Measurements from ENCODE around the gene CHST13. TPM values are rescaled to one million over a fixed set of nuclear protein-coding genes. Genes with fewer than 3 reads are reported as not detected.
A peak's percentile ranks its signal among the peaks of the same experiment; 100 is the strongest.
"Not testable (repeated sequence)": the region's sequence is repeated elsewhere in the genome, so short reads cannot be mapped to it uniquely, and the experiment has no call there.

Gene CHST13
- total RNA-seq, 1 experiment from 2014 or later = not detected

DNA sequence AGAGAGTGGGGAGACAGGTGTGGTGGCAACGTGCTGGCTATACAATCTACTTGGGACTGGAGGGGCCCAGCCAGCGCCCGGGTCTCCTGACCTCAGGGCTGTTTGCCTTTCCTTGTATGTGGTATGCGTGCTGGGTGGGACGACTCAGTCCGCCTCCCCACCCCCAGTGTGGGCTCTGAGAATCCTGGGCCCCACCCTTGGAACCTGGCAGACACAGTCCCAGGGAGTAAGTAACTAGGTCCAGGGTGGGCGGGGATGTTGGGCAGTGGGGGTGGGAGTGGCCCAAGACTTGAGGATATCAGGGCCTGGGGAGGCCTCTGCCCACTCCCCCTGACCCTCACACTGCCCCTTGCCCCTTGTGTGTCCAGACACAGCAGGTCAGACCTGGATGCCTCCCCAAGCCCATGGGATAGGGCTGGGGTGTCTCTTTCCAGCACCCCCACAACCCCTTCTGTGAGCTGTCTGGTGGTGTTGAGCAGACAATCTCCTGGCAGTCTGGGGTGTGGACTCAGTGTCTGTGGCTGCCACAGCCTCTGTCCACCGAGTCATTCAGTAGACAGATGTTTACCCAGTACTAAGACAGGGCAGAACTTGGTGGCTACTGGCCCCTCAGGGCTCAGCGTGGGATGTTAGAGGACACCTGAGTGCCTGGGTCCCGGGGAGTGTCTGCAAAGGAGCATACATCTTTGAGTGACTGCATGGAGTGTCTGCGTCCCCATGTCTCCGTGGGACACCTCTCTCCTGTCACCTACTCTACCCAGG, 1.3 kb downstream of the CHST13 start:
- DNase-seq (ENCODE audit: low read depth) = no peak

DNA sequence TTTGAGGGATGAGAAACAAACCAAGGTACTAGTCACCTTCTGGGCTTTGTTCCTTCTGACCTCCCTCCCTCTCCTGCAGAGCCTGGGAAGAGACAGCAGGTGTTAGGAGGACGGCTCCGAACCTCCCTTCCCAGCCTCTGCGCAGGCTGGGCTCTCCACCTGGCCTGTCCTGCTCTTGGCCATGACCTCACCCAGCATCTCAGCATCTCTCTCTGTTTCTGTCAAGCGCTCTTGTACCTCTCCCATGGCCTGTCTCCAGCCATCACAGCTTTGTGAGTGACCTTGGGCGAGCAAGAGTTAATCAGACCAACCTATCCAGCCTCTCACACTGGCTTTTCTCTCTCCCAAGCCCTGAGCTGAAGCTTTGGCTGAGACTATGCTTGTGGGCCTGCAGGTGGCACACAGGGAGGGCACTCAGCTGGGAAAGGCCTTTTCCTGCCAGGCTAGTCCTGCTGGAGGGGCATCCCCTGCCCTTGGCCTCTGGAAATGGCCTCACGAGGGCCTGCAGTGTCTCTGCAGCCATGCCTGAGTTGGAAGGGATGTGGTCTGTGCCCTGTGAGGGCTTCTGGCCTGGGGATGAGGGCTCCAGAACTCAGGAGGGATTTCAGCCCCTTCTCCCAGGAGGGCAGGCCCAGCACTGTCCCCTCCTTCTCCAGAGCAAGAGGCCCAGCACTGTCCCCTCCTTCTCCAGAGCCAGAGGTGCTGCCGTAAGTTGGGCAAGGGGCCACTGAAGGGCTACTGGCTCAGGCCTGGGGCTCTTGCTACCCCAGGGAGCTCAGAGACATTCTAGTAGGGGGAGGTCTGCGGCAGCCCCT, 2.1 kb downstream of the CHST13 start:
- no peak for DNase-seq (ENCODE audit: low read depth)

DNA sequence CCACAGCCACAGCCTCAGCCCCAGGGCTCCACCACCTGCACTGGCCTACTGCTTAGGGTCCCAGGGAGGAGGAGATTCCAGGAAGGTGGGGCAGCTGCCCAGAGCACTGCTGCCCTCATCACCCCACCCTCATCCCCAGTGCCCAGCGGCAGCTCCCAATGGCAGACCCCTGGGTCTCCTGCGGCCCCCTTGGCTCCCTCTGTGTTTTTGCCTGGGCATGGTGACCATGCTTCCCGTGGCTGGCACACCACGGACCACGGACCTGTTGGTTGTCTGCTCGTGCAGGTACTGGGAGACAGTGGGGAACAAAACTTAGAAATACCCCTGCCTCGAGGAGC, 2.7 kb downstream of the CHST13 start:
- DNase-seq (ENCODE audit: low read depth) = no peak

DNA sequence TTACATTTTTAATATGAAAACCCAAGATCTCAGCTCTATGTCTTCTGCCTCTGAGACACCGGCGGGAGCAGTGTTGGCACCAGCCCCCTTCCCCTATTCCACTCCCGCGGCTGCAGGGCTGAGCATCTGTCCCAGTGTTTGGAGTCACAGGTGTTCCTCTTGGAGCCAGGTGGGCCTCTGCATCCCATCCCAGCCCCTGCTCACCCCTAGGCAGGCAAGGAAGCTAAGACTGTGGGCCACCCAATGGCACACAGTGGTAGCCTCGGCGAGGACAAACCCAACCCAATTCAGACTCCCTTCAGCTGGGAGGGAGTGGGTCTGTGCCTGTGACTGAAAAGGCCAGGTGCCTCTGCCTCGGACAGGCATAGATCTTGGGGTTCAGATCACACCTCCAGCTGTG, 3.1 kb downstream of the CHST13 start:
- no peak for DNase-seq (ENCODE audit: low read depth)

DNA sequence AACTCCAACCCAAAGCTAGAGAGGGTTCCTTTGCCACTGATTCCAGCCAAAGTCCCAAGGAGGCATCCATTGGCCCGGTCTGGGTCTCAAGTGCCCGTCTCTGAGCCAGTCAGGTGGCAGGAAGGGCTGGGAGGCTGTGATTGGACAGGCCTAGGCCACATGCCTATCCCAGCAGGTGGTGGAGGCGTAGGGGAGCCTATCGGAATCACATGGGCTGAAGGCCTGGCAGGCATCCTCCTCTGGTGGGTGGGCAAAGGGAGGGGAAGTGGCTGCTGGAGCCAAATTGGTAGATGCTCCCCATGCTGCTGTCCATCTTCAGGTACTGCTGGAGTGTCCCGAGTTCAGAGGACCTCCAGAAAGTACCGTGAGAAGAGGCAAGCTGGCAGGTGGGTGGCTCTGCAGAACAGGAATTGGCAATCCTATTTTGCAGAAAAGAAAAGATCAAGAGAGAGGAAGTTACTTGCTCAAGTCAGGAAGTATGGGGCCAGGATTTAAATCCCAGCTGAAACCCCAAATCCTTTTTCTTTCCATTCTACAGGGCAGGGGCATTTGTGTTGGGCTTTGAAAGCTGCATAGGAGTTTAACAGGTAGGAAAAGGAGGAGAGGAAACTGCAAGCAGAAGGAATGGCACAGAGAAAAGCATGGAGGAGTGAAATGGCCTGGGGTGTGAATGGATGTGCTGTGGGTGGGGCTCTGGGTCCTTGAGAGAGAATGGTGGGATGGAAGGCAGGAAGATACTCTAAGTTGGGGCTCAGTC, 3.7 kb downstream of the CHST13 start:
- no peak for DNase-seq (ENCODE audit: low read depth)

DNA sequence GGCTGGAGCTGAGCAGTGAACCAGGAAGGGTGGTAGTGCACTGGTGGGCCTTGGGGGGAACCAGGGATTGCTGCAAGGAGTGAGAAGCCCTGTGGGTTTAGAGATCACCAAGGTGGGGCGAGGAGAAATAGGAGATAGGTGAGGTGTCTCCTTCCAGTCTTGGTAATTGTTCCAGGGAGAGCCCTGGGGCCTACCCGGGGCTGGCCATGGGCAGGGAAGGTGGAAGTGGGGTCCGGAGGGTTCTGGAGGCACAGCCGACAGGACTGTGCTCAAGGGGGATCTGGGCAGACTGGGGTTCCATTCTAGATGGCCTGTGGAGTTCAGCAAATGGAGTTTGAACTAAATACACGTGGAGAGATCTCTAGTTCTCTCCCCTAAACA, 4.5 kb downstream of the CHST13 start:
- no peak for DNase-seq (ENCODE audit: low read depth)

DNA sequence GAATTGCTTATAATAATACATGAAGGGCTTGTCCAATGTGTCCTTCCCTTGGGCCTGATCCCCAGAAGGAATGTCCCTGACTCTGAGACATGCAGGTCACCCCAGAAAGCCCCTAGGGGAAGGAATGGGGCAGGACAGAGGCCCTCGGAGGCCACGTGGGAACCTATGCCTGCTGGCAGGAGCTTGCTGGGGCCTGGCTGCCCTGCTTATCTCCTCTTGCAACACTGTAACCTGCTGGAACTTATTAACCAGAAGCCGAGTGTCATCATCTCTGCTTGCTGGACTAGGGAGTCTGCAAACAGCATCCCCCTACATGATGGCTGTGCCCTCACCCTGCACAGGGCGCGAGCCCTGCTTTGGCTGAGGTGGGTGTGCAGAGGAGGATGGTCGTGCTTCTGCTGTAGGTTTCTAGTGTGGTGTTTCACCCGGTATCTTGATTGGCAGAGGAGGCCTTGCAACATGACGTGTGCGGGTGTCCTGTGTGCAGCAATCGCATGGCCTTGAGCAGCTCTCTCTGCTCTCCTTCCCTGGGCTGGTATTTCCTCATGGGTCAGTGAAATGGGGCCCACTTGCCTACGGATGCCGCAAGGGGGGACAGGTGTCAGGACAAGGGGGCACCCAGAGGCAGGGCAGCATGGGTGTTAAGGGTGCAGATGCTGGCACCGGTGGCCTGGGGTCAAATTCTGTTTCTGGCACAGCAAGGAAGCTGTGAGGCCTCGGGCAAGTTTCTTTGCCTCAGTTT, 5.0 kb downstream of the CHST13 start:
- DNase-seq (ENCODE audit: low read depth) = no peak

DNA sequence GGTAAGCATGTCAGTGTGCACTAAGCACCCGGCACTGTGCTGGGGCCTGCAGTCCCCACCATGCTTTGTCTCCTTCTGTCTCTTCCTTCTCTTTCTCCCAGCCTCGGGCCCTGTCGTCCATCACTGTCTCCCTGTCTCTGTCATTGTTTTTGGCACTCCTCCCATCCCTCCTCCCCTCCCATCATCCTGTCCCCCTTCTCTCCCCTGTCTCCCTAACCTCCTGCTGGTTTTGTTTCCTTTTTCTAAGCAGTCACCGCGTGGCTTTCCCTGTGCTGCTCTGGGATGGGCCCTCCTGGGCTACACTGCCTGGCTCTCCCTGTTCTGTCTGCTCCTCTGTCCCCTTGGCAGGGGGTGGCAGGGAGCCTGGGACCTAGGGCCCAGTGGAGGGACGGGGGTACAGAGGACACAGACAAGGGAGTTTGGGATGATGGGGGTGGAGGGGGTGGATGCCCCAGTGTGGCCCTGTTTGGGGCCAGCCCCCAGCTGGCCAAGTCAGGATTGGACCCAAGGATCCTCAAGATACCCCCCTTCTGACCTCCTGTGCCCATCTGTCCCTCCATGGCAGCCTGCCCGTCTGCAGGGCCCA, 5.7 kb downstream of the CHST13 start:
- no peak for DNase-seq (ENCODE audit: low read depth)

DNA sequence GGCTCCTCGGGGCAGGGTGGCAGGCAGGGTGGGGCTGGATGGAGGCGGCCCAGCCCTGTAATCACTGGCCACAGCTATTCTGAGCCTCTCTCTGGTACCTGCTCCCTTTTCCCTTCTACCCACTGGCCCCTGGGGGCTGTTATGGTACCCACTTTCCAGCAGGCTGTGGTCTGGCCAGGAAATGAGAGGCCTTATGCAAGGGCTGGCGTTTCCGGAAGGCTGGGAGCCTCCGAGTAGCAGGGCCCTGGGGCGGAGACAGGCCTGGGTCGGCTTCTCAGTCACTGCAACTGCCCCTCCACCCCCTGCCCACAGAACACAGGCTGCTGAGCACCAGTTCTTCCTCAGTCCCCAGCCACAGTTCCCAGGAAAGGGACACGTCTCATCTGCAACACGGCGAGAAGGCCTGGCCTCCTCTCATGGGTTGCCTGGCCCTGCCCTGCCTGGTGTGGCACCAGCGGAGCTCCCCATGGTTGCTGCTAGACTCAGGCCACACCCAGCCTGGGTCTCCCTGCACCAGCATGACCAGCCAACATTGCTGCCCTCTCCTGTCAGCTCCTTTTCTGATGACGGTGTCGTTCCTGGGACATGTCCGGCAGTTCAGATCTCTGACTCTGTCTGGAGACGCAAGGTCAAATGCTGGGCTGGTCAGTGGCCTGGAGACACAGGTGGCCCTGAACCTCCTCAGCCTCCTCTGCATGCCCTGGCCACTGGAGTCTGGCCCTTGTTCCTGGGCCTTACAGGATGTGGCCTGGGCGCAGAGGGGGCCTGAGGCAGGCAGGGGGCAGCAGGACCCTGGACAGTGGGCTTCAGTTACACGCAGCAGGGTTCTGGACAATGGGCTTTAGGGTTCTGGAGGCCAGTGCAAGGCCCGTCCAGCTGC, 6.5 kb downstream of the CHST13 start:
- DNase-seq (ENCODE audit: low read depth) = peak; percentile 40

DNA sequence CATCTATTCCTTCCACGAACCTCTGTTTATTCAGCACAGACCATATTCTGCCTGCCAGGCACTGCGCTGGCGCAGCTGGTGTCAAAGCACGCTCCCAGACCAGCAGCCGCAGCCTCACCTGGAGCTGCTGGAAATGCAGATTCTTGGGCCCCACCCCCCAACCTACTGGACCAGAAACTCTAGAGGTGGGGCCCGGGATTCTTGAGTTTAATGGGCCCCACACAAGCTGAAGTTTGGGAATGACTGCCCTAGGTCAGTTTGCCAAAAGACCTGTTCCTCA, 7.0 kb downstream of the CHST13 start:
- DNase-seq (ENCODE audit: low read depth) = no peak

DNA sequence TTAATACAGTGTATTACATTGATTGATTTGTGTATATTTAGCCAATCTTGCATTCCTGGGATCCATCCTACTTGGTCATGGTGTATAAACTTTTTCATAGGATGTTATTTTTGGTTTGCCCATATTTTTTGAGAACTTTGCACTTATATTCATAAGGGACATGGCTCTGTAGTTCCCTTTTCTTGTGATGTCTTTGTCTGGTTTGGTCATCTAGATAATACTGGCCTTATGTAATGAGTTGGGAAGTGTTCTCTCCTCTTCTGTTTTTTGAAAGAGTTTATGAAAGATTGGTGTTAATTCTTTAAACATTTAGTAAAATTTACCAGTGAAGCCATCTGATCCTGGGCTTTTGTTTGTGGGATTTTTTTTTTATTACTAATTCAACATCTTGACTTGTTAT, 9.6 kb downstream of the CHST13 start:
- no peak for DNase-seq (ENCODE audit: low read depth)

DNA sequence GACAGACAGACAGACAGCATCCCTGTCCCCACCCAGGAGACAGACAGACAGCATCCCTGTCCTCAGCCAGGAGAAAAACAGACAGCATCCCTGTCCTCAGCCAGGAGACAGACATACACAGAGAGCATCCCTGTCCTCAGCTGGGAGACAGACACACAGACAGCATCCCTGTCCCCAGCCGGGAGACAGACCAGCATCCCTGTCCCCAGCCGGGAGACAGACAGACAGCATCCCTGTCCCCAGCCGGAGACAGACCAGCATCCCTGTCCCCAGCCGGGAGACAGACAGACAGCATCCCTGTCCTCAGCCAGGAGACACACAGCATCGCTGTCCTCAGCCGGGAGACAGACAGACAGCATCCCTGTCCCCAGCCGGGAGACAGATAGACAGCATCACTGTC, 10.8 kb downstream of the CHST13 start:
- not testable (repeated sequence) for DNase-seq (ENCODE audit: low read depth)

DNA sequence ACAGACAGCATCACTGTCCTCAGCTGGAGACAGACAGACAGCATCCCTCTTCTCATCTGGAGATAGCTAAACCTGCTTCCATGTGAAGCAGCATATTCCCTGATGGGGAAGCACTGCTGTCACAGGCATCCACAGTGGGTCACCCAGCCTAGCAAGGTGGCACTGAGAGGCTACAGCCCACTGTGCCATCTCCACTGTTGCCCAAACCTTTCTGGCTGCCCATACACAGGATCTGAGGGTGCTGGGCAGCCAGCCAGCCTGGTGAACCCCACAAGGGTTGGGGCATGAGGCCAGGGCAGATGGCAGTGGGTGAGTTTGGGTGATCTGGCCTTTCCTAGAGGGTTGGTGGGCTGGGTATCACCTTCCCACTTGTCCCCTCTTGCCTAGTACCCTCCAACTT, 11.7 kb downstream of the CHST13 start:
- no peak for DNase-seq (ENCODE audit: low read depth)

DNA sequence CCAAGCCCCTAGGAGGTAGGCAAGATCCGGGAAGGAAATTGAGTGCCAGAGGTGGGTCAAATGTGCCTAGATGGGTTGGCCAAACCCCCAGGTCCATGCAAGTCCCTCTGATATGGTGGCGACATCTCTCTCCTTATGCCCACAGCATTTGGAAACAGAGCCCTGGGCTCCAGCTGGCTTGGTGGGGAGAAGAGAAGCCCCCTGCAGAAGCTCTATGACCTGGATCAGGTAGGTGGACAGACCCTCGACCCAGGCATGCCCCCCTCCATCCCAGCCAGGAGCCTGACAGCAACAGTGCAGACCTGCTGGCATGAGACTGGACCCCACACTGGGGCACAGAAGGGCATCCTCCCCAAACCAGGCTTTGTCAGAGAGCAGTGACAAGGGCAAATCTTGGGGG, 12.2 kb downstream of the CHST13 start:
- DNase-seq (ENCODE audit: low read depth) = no peak

DNA sequence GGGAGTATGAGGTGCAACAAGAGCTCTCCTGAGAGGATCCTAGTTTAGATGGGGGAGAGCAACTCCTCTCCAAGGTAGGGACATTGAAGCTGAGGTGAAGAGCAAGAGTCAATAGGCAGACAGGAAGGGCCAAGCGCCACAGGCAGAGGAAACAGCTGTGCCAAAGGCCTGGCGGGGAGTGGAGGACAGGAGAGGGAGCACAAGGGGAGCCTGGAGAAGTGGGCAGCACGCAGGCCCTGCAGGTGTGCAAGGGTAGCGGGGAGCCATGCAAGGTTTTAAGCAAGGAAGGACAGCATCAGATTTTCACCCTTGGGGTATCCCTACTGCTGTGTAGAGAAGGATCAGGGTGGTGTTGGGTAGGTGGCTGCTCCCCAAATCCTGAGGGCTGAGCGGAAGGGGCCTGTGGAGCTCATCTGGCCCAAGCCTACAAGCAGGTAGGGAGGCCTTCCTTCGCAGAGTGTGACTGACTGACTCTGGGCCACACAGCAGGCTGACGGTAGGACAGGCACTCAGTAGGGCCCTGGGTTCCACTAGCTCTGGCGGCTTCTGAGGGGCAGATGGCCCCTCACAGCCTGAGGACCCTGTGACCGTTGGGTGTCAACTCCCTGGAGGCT, 13.3 kb downstream of the CHST13 start:
- no peak for DNase-seq (ENCODE audit: low read depth)

DNA sequence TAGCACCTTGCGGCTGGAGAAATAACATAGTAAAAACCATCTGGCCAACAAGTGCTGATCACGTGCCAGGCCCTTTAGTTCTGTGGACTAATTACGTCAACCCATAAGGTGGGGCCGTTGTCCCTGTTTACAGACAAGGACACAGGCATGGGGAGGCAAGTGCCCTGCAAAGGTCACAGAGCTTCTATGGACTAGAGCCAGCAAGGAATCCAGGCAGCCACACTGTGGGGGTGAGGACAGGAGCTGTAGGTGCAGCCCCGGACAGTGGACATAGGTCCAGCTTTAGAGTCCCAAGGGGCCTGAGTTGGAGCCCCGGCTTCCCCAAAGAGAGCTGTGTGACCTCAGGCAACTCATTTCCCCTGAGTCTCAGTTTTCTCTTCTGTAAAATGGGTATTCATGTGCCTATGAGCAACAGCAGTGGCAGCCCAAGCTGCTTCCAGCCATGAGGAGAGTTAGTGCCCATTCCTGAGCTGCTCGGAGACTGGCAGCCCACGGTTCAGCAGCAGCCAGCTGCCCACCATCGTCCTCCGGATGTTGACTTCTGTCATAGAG, 13.9 kb downstream of the CHST13 start:
- no peak for DNase-seq (ENCODE audit: low read depth)

DNA sequence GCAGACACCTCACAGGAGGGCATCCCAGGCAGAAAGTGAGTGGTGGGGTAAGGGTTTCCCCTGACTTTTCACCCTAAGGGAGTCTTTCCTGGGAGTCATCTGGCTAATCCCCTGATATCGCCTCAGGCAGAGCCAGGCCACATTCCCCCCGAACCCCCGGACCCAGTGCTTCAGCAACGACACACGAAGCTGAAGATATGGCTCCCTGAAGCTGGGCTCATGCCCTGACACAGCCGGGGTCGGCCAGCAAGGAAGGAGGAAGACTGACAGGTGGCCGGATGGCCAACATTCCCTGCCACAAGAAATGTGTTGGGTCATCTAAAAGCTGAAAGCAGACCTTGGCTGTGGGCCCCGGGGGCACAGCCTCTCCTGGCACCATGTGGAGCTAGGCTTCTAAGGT, 14.4 kb downstream of the CHST13 start:
- no peak for DNase-seq (ENCODE audit: low read depth)

DNA sequence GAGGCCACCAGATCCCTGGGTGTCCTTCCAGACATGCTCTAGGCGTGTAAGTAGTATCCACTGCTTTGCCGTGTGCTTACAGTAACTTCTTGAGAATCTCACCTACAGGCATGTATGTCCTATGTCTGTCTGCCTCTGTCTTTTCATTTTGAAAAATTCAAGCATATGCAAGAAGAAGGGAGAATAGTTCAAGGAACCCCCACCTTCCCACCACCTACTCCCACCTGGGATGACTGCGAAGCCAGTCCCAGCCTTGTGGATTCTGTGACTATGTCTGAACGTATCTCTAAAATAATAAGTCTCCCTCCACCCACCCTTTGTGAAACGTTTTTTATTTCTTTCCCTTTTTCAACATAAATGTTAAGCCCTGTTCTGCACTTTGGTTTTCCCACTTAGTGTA, 15.0 kb downstream of the CHST13 start:
- DNase-seq (ENCODE audit: low read depth) = no peak

DNA sequence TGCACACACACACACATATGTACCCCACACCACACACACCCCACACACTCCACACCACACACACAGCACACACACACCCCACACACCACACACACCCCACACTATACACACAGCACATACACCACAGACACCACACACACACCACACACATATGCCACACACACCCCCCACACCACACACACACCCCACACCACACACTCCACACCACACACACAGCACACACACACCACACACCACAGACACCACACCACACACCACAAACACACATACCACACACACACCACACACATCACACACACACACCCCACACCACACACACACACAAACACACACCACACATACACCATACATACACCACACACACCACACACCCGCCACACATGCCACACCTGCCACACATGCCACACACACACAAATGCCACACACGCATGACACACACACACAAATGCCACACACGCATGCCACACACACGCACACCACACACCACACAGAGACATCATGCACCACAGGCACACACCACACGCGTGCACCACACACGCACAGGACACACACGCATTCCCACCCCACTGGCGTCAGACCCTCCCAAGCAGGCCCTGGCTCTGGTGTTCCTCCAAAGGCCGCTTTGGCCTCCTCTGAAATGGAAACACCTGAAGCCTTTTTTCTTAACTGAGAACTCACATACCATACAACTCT, 15.7 kb downstream of the CHST13 start:
- DNase-seq (ENCODE audit: low read depth) = no peak
